Neural progenitor cell (in vitro differentiated cells): Measurements from ENCODE around the gene SERPINH1.

Experiments used
- CTCF ChIP-seq: fragments of 200-600 bp; sonication (generic); IDR thresholded peaks from 2 replicates; pipeline ENCODE4 v1.5.1; 2017; ENCODE audit warnings: antibody characterized with exemption, mild to moderate bottlenecking
- EZH2 ChIP-seq: fragments of 200-600 bp; sonication (generic); IDR thresholded peaks from 2 replicates; pipeline ENCODE4 v1.6.1; 2017; ENCODE audit warnings: antibody characterized with exemption, mild to moderate bottlenecking, moderate library complexity

DNA sequence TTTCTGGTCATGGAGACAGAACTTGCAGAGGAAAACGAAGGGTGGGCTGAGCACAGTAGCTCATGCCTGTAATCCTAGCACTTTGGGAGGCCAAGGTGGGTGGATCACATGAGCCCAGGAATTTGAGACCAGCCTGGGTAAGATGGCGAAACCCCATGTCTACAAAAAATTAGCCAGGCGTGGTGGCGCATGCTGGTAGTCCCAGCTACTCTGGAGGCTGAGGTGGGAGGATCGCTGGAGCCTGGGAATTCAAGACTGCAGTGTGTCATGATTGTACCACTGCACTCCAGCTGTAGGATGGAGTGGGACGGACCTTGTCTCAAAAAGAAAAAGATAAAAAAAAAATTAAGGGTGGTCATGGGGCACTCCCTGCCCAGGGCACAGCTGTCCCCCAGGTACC is 5.9 kb downstream of the SERPINH1 start:
- TF ChIP-seq EZH2, result no peak
- no peak for TF ChIP-seq CTCF
